HepG2 (cell line): ENCODE data around the gene TTC28. TPM values are rescaled to one million over a fixed set of nuclear protein-coding genes. Genes with fewer than 3 reads are reported as not detected.

Experiments
- ATAC-seq: fragments of 200-7000 bp; cut with Tn5 transposase; 3 replicates; pipeline ENCODE4 v1.9.1; 2020; ENCODE audit warnings: mild to moderate bottlenecking, moderate library complexity
- BruUV-seq: library from RNA; stranded (reverse); fragments of 400-500 nt; replicated peaks from 2 replicates; lab custom pipeline; 2021; lab: Mats Ljungman, UMichigan
- CTCF ChIA-PET: fragments of 300-600 bp; formaldehyde crosslinking; extraction: SDS; loops from one replicate; lab custom pipeline; 2021; ENCODE audit warnings: low total read pairs, inconsistent platforms, low intra/inter-chr PET ratio; lab: Yijun Ruan, JAX
- POLR2A ChIA-PET: fragments of 350-600 bp; sonication (Branson Sonifier 250); formaldehyde crosslinking; loops from one replicate; lab custom pipeline; 2020; ENCODE audit warnings: antibody characterized with exemption, inconsistent platforms; lab: Yijun Ruan, JAX
- DNase-seq: peaks from one replicate; pipeline ENCODE4 v3.0.0-alpha.2; 2015; ENCODE audit warnings: low spot score
- FAIRE-seq: peaks from 3 replicates; lab custom pipeline; 2011; peaks lifted over from hg19 to GRCh38; lab: Jason Lieb, UNC
- H2AFZ ChIP-seq: one replicate; pipeline ENCODE4 v1.6.1; 2011; ENCODE audit warnings: low read length, inconsistent platforms
- H3K27ac ChIP-seq: fragments of 300-600 bp; 3 replicates; pipeline ENCODE4 v1.8.0; 2011; ENCODE audit warnings: mixed run types, mild to moderate bottlenecking, mixed read lengths, low read length, inconsistent platforms; ENCODE audit not compliant: insufficient read depth; ENCODE audit errors: extremely low read length
- H3K27me3 ChIP-seq, 2 experiments: fragments of 200-600 bp in 1 of 2; 2 replicates in 1 of 2; 3 replicates in 1 of 2; pipeline versions ENCODE4 v1.6.0 to v1.8.0; 2011; ENCODE audit warnings: low read length in 2 of 2, mild to moderate bottlenecking in 2 of 2, moderate library complexity in 2 of 2, inconsistent platforms in 1 of 2; ENCODE audit not compliant: insufficient read depth in 2 of 2, control insufficient read depth in 1 of 2
- H3K36me3 ChIP-seq, 2 experiments: fragments of 200-600 bp in 1 of 2; replicated peaks in 1 of 2; 2 replicates in 1 of 2; 3 replicates in 1 of 2; pipeline versions ENCODE4 v1.5.1 to v1.8.0; 2011; ENCODE audit warnings: low read length in 2 of 2, inconsistent platforms in 1 of 2; ENCODE audit not compliant: insufficient read depth in 2 of 2, control insufficient read depth in 1 of 2
- H3K4me1 ChIP-seq: 2 replicates; pipeline ENCODE4 v1.5.1; 2012; ENCODE audit warnings: low read length, inconsistent platforms; ENCODE audit not compliant: insufficient read depth
- H3K4me2 ChIP-seq: 2 replicates; pipeline ENCODE4 v1.6.0; 2011; ENCODE audit warnings: low read depth, low read length, inconsistent platforms
- H3K4me3 ChIP-seq, 3 experiments: fragments of 200-600 bp in 1 of 3; sonication (generic), shearing (Covaris generic) in 1 of 3; replicated peaks in 1 of 3; 2 replicates each; pipeline ENCODE4 v1.5.1; 2011 to 2016; ENCODE audit warnings: low read length in 3 of 3, inconsistent platforms in 2 of 3, low read depth in 2 of 3, mild to moderate bottlenecking in 2 of 3, control low read depth in 1 of 3, mixed read lengths in 1 of 3; ENCODE audit not compliant: insufficient read depth in 1 of 3
- H3K79me2 ChIP-seq: one replicate; pipeline ENCODE4 v1.6.1; 2011; ENCODE audit warnings: low read length, inconsistent platforms; ENCODE audit not compliant: insufficient read depth
- H3K9ac ChIP-seq: 2 replicates; pipeline ENCODE4 v1.6.0; 2011; ENCODE audit warnings: mild to moderate bottlenecking, low read depth, low read length, inconsistent platforms; ENCODE audit not compliant: insufficient read depth
- H3K9me3 ChIP-seq: 2 replicates; pipeline ENCODE4 v1.5.1; 2012; ENCODE audit warnings: mild to moderate bottlenecking, low read length
- H4K20me1 ChIP-seq: 2 replicates; pipeline ENCODE4 v1.6.0; 2011; ENCODE audit warnings: inconsistent platforms, mild to moderate bottlenecking, low read length, moderate library complexity; ENCODE audit not compliant: insufficient read depth
- ARID2 ChIP-seq: sonication (generic); formaldehyde crosslinking; IDR thresholded peaks from 2 replicates; pipeline ENCODE4 v1.8.1; 2022; ENCODE audit warnings: mild to moderate bottlenecking, missing genetic modification reagents, borderline replicate concordance
- CEBPB ChIP-seq: IDR thresholded peaks from 2 replicates; pipeline ENCODE4 v1.6.1; 2011; ENCODE audit warnings: low read depth, low read length, improper control_type of control experiment, borderline replicate concordance
- DMAP1 ChIP-seq: IDR thresholded peaks from 2 replicates; pipeline ENCODE4 v1.6.1; 2016
- DPF2 ChIP-seq: sonication (generic); formaldehyde crosslinking; IDR thresholded peaks from 2 replicates; pipeline ENCODE4 v1.4.0; 2020; ENCODE audit warnings: mild to moderate bottlenecking, low read depth, missing genetic modification reagents, borderline replicate concordance
- NR2F1 ChIP-seq, 2 experiments: fragments of 450-650 bp in 1 of 2; formaldehyde crosslinking in 1 of 2; IDR thresholded peaks; 2 replicates each; pipeline versions ENCODE4 v1.5.0 to v1.6.1; 2016 to 2020; ENCODE audit warnings: mild to moderate bottlenecking in 1 of 2, missing compliant biosample characterization in 1 of 2, missing genetic modification reagents in 1 of 2, moderate library complexity in 1 of 2
- NR2F6 ChIP-seq, 2 experiments: IDR thresholded peaks; 2 replicates each; pipeline ENCODE4 v1.6.1; 2016; ENCODE audit warnings: antibody characterized with exemption in 1 of 2, mild to moderate bottlenecking in 1 of 2
- ZFYVE20 ChIP-seq: sonication (generic); formaldehyde crosslinking; IDR thresholded peaks from 2 replicates; pipeline ENCODE4 v1.8.0; 2023; ENCODE audit warnings: low read depth, mild to moderate bottlenecking, moderate library complexity, missing genetic modification reagents, borderline replicate concordance
- ZNF543 ChIP-seq: sonication (generic); formaldehyde crosslinking; IDR thresholded peaks from 2 replicates; pipeline ENCODE4 v1.4.0; 2020; ENCODE audit warnings: mild to moderate bottlenecking, missing genetic modification reagents
- ZNF841 ChIP-seq: sonication (generic); formaldehyde crosslinking; IDR thresholded peaks from 2 replicates; pipeline ENCODE4 v1.8.1; 2023; ENCODE audit warnings: missing genetic modification reagents, borderline replicate concordance
- WGBS: methylation state at CpG from one replicate; pipeline ENCODE4 v1.1.6; 2017; ENCODE audit warnings: low lambda C conversion rate; 5-methylcytosine and 5-hydroxymethylcytosine counted together
- in situ Hi-C: cut with HindIII; loops from 2 replicates; pipeline ENCODE4 v1.10.0; 2017; ENCODE audit warnings: low pct_unique_long_range_greater_than_20kb; ENCODE audit not compliant: extremely low pct_ligation_motif_present
- intact Hi-C: fragments of 100-400 bp; cut with micrococcal nuclease; formaldehyde crosslinking; loops from one replicate; pipeline ENCODE4 v1.10.0; 2022; ENCODE audit not compliant: unreplicated experiment
- polyA plus RNA-seq, 8 experiments: library from polyadenylated mRNA; depleted of rRNA in 3 of 8; stranded (reverse) in 7 of 8; unstranded in 1 of 8; fragments of >200 nt; fragmentation: Illumina TruSeq in 4 of 8; extraction: Trizol in 4 of 8; gene quantifications; 2 replicates each; pipeline versions ENCODE4 v1.2.1 to v1.2.3, GENCODE V29; 2011 to 2016; ENCODE audit warnings: low read depth in 4 of 8, missing spikeins in 1 of 8, mixed read lengths in 1 of 8; ENCODE audit not compliant: insufficient read depth in 1 of 8
- total RNA-seq, 5 experiments: library from RNA; depleted of rRNA; stranded (reverse); fragments of >200 nt; fragmentation: Illumina TruSeq; extraction: Trizol; gene quantifications; 2 replicates each; pipeline ENCODE4 v1.2.3, GENCODE V29; 2016; ENCODE audit warnings: low read depth in 1 of 5
- TF ChIP-seq, protein P1 (sequence below): sonication (generic); formaldehyde crosslinking; IDR thresholded peaks from 2 replicates; pipeline ENCODE4 v1.4.0; 2020; ENCODE audit warnings: missing genetic modification reagents
- TF ChIP-seq, protein P2 (sequence below), 2 experiments: IDR thresholded peaks; 2 replicates each; pipeline ENCODE4 v1.6.1; 2011 to 2012; ENCODE audit warnings: low read length in 2 of 2, borderline replicate concordance in 1 of 2, low read depth in 1 of 2, mild to moderate bottlenecking in 1 of 2, moderate library complexity in 1 of 2
- TF ChIP-seq, protein P3 (sequence below): sonication (generic); formaldehyde crosslinking; IDR thresholded peaks from 2 replicates; pipeline ENCODE4 v1.4.0; 2020; ENCODE audit warnings: mild to moderate bottlenecking, missing genetic modification reagents

The TTC28 gene
- total and polyA plus RNA-seq, 2 of the 13 experiments (the other 11 are each of a cell fraction or from before 2014, with no cell fraction given): 4.2 to 13.1 TPM

DNA sequence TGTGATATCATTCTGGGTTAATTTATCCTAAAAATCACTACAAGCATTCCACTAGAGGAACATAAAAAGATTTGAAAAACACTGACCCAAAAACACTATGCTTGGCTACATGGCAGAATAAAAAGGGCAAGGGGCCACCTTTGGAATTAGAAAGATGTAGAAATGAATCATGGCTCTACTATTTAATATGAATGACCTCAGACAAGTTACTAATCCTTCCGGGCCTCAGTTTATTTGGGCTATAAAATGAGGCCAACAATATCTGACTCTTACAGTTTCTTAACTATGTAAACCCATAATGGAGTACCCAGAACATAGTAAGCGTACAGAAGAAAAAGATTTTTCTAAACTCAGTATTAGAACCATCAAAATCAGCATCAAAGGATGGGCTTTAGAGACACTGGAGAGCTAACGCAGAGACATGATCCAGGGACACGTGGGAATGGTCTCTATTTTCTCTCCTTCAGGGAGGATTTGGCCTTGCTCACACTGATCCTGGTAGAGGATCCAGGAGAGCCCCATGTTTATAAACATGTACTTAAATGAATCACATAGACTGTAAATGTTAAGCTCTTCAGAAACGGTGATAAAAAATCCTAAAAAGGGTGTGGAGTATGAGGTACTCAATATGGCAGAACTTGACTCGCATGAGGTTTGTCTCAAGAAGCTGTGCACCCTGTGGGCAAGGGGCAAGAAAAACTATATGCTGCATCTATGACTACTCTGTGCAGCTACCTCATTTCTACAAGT, 472.2 kb downstream of the TTC28 start (continued):
- TF ChIP-seq ARID2 (CRISPR knock-in tag) (no peak), DMAP1 (no peak), NR2F6 (IDR thresholded peaks at IDR 0.05) (no peak), NR2F6 (CRISPR knock-in tag; IDR thresholded peaks at IDR 0.05) (no peak), DPF2 (CRISPR knock-in tag) (no peak), ZNF543 (CRISPR knock-in tag) (no peak), ZFYVE20 (CRISPR knock-in tag) (no peak)
- TF ChIP-seq, protein P1, sequence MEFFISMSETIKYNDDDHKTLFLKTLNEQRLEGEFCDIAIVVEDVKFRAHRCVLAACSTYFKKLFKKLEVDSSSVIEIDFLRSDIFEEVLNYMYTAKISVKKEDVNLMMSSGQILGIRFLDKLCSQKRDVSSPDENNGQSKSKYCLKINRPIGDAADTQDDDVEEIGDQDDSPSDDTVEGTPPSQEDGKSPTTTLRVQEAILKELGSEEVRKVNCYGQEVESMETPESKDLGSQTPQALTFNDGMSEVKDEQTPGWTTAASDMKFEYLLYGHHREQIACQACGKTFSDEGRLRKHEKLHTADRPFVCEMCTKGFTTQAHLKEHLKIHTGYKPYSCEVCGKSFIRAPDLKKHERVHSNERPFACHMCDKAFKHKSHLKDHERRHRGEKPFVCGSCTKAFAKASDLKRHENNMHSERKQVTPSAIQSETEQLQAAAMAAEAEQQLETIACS (CRISPR knock-in tag): no peak
- TF ChIP-seq, all 625 proteins: peak for 0

DNA sequence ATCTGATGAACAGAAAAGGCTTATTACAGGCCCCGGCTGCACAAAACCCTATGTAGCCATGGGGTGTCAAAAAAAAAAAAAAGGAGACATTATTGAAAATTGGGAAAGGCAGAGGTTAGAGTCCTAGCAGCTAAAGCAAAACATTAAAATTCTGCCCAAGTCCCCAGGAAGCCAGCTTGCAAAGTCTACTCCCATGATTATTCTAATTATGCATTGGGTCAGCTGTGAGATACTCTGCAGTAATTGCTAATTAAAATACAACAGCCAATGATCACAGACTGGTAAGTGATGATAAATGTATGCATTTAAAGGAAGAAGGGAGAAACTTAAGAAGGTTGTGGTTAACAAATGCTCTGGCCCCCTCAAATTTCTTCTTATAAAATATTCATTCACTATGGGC, 473.7 kb downstream of the TTC28 start:
- intact Hi-C loops (no loop called here), in situ Hi-C loops (no loop called here)
- CTCF ChIA-PET: no interaction called here
- POLR2A ChIA-PET: no interaction called here
- ATAC-seq (no peak), FAIRE-seq (no peak), DNase-seq (no peak)
- 100% methylated on average over 1 of the region's 1 CpG for WGBS
- Histone ChIP-seq H3K4me1 (no peaks in the 10 kb centered on the region), H3K27ac (no peak overlapping the region), H3K9me3 (no peaks in the 10 kb centered on the region), H3K9ac (no peak overlapping the region), H3K27me3 (no peaks in the 10 kb centered on the region), H3K4me3 (no peak overlapping the region), H3K36me3 (no peaks in the 10 kb centered on the region), H4K20me1 (no peaks in the 10 kb centered on the region), H2AFZ (no peak overlapping the region), H3K4me2 (no peak overlapping the region), H3K79me2 (no peaks in the 10 kb centered on the region)
- TF ChIP-seq, protein P2, sequence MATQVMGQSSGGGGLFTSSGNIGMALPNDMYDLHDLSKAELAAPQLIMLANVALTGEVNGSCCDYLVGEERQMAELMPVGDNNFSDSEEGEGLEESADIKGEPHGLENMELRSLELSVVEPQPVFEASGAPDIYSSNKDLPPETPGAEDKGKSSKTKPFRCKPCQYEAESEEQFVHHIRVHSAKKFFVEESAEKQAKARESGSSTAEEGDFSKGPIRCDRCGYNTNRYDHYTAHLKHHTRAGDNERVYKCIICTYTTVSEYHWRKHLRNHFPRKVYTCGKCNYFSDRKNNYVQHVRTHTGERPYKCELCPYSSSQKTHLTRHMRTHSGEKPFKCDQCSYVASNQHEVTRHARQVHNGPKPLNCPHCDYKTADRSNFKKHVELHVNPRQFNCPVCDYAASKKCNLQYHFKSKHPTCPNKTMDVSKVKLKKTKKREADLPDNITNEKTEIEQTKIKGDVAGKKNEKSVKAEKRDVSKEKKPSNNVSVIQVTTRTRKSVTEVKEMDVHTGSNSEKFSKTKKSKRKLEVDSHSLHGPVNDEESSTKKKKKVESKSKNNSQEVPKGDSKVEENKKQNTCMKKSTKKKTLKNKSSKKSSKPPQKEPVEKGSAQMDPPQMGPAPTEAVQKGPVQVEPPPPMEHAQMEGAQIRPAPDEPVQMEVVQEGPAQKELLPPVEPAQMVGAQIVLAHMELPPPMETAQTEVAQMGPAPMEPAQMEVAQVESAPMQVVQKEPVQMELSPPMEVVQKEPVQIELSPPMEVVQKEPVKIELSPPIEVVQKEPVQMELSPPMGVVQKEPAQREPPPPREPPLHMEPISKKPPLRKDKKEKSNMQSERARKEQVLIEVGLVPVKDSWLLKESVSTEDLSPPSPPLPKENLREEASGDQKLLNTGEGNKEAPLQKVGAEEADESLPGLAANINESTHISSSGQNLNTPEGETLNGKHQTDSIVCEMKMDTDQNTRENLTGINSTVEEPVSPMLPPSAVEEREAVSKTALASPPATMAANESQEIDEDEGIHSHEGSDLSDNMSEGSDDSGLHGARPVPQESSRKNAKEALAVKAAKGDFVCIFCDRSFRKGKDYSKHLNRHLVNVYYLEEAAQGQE (IDR thresholded peaks at IDR 0.05; ENCODE audit: borderline replicate concordance in 1 of 2, low read depth in 1 of 2, low read length in 2 of 2): no peak
- TF ChIP-seq ZNF841: no peak
- no peak for TF ChIP-seq CEBPB
- TF ChIP-seq, protein P3, sequence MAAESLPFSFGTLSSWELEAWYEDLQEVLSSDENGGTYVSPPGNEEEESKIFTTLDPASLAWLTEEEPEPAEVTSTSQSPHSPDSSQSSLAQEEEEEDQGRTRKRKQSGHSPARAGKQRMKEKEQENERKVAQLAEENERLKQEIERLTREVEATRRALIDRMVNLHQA: no peak
- no peak for TF ChIP-seq NR2F1 (CRISPR knock-in tag; IDR thresholded peaks at IDR 0.05)
- no TSS peak for BruUV-seq
